ENCODE results near the gene MYOCD. TPM values are rescaled to one million over a fixed set of nuclear protein-coding genes. Genes with fewer than 3 reads are reported as not detected.

The MYOCD gene
- total RNA-seq, 1 experiment from 2014 or later, result not detected

DNA sequence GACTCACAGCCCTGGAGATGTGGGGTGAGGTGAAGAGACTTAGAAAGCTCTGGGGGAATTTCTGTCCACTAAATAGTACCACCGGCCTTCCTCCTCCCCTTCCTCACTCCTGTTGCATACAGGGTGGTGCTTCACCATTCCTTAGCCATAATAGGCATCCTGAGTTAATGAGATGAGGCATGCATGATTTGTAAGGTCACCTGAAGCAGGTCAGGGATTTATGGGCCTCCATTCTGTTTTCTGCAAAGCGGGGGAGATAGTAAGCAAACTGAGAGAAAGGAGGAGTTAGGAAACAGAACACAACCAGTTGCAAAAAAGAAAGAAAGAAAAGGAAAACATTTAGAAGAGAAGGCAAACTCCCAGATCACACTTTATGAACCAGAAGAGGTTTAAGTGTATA, 9.3 kb upstream of the MYOCD start:
- Histone ChIP-seq H2AFZ (ENCODE audit: low read depth, low read length, poor library complexity, severe bottlenecking) (no peak overlapping the region), H3K27me3 (ENCODE audit: insufficient read depth, low read length) (peaks cover 12% of the 10 kb centered on the region), H3K9ac (ENCODE audit: low read length) (no peak overlapping the region), H3K36me3 (ENCODE audit: control insufficient read depth in 1 of 2, insufficient read depth in 2 of 2, low read length in 2 of 2) (no peaks in the 10 kb centered on the region), H3K79me2 (ENCODE audit: insufficient read depth, low read length) (no peaks in the 10 kb centered on the region), H3K4me2 (ENCODE audit: low read length) (no peak overlapping the region), H3K27ac (ENCODE audit: low read depth, low read length) (no peak overlapping the region), H3K9me2 (ENCODE audit: insufficient read depth) (no peaks in the 10 kb centered on the region), H3K4me3 (replicated peaks in 1 of 2; ENCODE audit: low read depth in 1 of 2, low read length in 2 of 2) (no peak overlapping the region), H3K4me1 (ENCODE audit: control insufficient read depth in 1 of 2, insufficient read depth in 2 of 2, low read length in 2 of 2) (no peaks in the 10 kb centered on the region), H4K20me1 (ENCODE audit: insufficient read depth) (no peaks in the 10 kb centered on the region), H3K9me3 (ENCODE audit: control insufficient read depth in 1 of 2, insufficient read depth in 1 of 2, low read depth in 1 of 2, low read length in 2 of 2) (no peaks in the 10 kb centered on the region)
- TF ChIP-seq ZFX (IDR thresholded peaks at IDR 0.05), result no peak
- no peak for TF ChIP-seq EZH2phosphoT487 (IDR thresholded peaks at IDR 0.05; ENCODE audit: borderline replicate concordance)
- TF ChIP-seq ZNF274 (IDR thresholded peaks at IDR 0.05; ENCODE audit: low read depth, low read length), result no peak
- TF ChIP-seq CEBPB (IDR thresholded peaks at IDR 0.05; ENCODE audit: low read depth), result no peak
- no peak for TF ChIP-seq EGR1 (IDR thresholded peaks at IDR 0.05; ENCODE audit: low read depth)
- no peak for TF ChIP-seq POLR2A (IDR thresholded peaks at IDR 0.05; ENCODE audit: borderline replicate concordance, extremely low read depth, insufficient read depth, insufficient read length)
- TF ChIP-seq ELF1 (IDR thresholded peaks at IDR 0.05; ENCODE audit: borderline replicate concordance, low read depth), result no peak
- no peak for TF ChIP-seq RAD21 (IDR thresholded peaks at IDR 0.05; ENCODE audit: low read depth)
- no peak for TF ChIP-seq YY1 (IDR thresholded peaks at IDR 0.05; ENCODE audit: extremely low read depth, insufficient replicate concordance, low read depth, low read length)
- no peak for TF ChIP-seq TCF7L2 (IDR thresholded peaks at IDR 0.05; ENCODE audit: borderline replicate concordance, extremely low read depth, insufficient read depth, insufficient read length)
- TF ChIP-seq CBX3 (IDR thresholded peaks at IDR 0.05; ENCODE audit: low read depth), result no peak
- TF ChIP-seq SIN3A (IDR thresholded peaks at IDR 0.05; ENCODE audit: low read depth), result no peak
- TF ChIP-seq POLR2AphosphoS5 (IDR thresholded peaks at IDR 0.05; ENCODE audit: low read depth, low read length), result no peak
- no peak for TF ChIP-seq EZH2 (IDR thresholded peaks at IDR 0.05)
- TF ChIP-seq, protein P1, sequence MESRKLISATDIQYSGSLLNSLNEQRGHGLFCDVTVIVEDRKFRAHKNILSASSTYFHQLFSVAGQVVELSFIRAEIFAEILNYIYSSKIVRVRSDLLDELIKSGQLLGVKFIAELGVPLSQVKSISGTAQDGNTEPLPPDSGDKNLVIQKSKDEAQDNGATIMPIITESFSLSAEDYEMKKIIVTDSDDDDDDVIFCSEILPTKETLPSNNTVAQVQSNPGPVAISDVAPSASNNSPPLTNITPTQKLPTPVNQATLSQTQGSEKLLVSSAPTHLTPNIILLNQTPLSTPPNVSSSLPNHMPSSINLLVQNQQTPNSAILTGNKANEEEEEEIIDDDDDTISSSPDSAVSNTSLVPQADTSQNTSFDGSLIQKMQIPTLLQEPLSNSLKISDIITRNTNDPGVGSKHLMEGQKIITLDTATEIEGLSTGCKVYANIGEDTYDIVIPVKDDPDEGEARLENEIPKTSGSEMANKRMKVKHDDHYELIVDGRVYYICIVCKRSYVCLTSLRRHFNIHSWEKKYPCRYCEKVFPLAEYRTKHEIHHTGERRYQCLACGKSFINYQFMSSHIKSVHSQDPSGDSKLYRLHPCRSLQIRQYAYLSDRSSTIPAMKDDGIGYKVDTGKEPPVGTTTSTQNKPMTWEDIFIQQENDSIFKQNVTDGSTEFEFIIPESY (IDR thresholded peaks at IDR 0.05; ENCODE audit: extremely low read depth, insufficient replicate concordance, low read length), result no peak
- no peak for TF ChIP-seq FOSL1 (IDR thresholded peaks at IDR 0.05; ENCODE audit: low read depth)
- TF ChIP-seq SP1 (IDR thresholded peaks at IDR 0.05; ENCODE audit: low read depth), result no peak
- TF ChIP-seq, protein P2, sequence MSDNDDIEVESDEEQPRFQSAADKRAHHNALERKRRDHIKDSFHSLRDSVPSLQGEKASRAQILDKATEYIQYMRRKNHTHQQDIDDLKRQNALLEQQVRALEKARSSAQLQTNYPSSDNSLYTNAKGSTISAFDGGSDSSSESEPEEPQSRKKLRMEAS (IDR thresholded peaks at IDR 0.05), result no peak
- TF ChIP-seq ATF3 (IDR thresholded peaks at IDR 0.05), result no peak
- TF ChIP-seq, protein P3, sequence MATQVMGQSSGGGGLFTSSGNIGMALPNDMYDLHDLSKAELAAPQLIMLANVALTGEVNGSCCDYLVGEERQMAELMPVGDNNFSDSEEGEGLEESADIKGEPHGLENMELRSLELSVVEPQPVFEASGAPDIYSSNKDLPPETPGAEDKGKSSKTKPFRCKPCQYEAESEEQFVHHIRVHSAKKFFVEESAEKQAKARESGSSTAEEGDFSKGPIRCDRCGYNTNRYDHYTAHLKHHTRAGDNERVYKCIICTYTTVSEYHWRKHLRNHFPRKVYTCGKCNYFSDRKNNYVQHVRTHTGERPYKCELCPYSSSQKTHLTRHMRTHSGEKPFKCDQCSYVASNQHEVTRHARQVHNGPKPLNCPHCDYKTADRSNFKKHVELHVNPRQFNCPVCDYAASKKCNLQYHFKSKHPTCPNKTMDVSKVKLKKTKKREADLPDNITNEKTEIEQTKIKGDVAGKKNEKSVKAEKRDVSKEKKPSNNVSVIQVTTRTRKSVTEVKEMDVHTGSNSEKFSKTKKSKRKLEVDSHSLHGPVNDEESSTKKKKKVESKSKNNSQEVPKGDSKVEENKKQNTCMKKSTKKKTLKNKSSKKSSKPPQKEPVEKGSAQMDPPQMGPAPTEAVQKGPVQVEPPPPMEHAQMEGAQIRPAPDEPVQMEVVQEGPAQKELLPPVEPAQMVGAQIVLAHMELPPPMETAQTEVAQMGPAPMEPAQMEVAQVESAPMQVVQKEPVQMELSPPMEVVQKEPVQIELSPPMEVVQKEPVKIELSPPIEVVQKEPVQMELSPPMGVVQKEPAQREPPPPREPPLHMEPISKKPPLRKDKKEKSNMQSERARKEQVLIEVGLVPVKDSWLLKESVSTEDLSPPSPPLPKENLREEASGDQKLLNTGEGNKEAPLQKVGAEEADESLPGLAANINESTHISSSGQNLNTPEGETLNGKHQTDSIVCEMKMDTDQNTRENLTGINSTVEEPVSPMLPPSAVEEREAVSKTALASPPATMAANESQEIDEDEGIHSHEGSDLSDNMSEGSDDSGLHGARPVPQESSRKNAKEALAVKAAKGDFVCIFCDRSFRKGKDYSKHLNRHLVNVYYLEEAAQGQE (IDR thresholded peaks at IDR 0.05; ENCODE audit: low read depth), result no peak
- DNase-seq (ENCODE audit: low read depth, low spot score), result no peak
- ChIA-PET POLR2A (no interaction called here), CTCF (no interaction called here), RAD21 (ENCODE audit: low non-redundant PET in 1 of 2, low total read pairs in 2 of 2, uncharacterized antibody in 2 of 2, unreplicated experiment in 2 of 2) (no interaction called here)
- intact Hi-C loops (cut with micrococcal nuclease), result loop anchor here (10.0 kb wide), 1 partner anchor 62 kb away; no protein-coding TSS in a partner anchor
- no peak for ATAC-seq
- no TSS peak for BruUV-seq (replicated peaks)
